GM19395 (cell line): ENCODE data around the gene YY1AP1.
"Not testable (repeated sequence)": the region's sequence is repeated elsewhere in the genome, so short reads cannot be mapped to it uniquely, and the experiment has no call there.

ENCODE experiments used
- ATAC-seq: cut with Tn5 transposase; IDR thresholded peaks from one replicate; pipeline ENCODE4 v1.9.1; 2021; ENCODE audit warnings: mild to moderate bottlenecking, moderate library complexity; ENCODE audit not compliant: unreplicated experiment

YY1AP1 gene

GRCh38 chr1:155688324-155689080 lies at the start of gene YY1AP1:
YY1AP1 (minus strand) TSS chr1:155688774; CDS start chr1:155680436, 8,338 bp downstream.
- peak; percentile 80 for ATAC-seq

- ATAC-seq, result no peak
These were observed 40.7 kb upstream of the YY1AP1 start for GRCh38 chr1:155729031-155729898.

GRCh38 chr1:155725142-155725541 lies 36.6 kb upstream of the YY1AP1 start:
- no peak for ATAC-seq

- ATAC-seq, result no peak
These were observed 31.1 kb upstream of the YY1AP1 start for GRCh38 chr1:155719703-155720102.

- not testable (repeated sequence) for ATAC-seq
These were observed 30.0 kb upstream of the YY1AP1 start for GRCh38 chr1:155718524-155719115.

GRCh38 chr1:155717041-155717440 lies 28.5 kb upstream of the YY1AP1 start:
- peak; percentile 65 for ATAC-seq

- no peak for ATAC-seq
These were observed 27.2 kb upstream of the YY1AP1 start for GRCh38 chr1:155715777-155716176.

- ATAC-seq, result not testable (repeated sequence)
These were observed 26.5 kb upstream of the YY1AP1 start for GRCh38 chr1:155715056-155715455.

- no peak for ATAC-seq
These were observed 24.5 kb upstream of the YY1AP1 start for GRCh38 chr1:155713075-155713474.

GRCh38 chr1:155712636-155713035 lies 24.1 kb upstream of the YY1AP1 start:
- ATAC-seq, result not testable (repeated sequence)

GRCh38 chr1:155711457-155711856 lies 22.9 kb upstream of the YY1AP1 start:
- not testable (repeated sequence) for ATAC-seq

GRCh38 chr1:155709391-155709790 lies 20.8 kb upstream of the YY1AP1 start:
- no peak for ATAC-seq

GRCh38 chr1:155706139-155706538 lies 17.6 kb upstream of the YY1AP1 start:
- ATAC-seq, result no peak

GRCh38 chr1:155704414-155704813 lies 15.8 kb upstream of the YY1AP1 start:
- ATAC-seq, result not testable (repeated sequence)

GRCh38 chr1:155703216-155703615 lies 14.6 kb upstream of the YY1AP1 start:
- ATAC-seq, result no peak

GRCh38 chr1:155701675-155702074 lies 13.1 kb upstream of the YY1AP1 start:
- not testable (repeated sequence) for ATAC-seq

GRCh38 chr1:155699062-155699461 lies 10.5 kb upstream of the YY1AP1 start:
- not testable (repeated sequence) for ATAC-seq

- no peak for ATAC-seq
These were observed 9.9 kb upstream of the YY1AP1 start for GRCh38 chr1:155698382-155699038.

GRCh38 chr1:155697616-155698015 lies 9.0 kb upstream of the YY1AP1 start:
- ATAC-seq, result not testable (repeated sequence)

GRCh38 chr1:155697046-155697445 lies 8.5 kb upstream of the YY1AP1 start:
- ATAC-seq, result no peak

- no peak for ATAC-seq
These were observed 8.0 kb upstream of the YY1AP1 start for GRCh38 chr1:155696524-155696923.
